ENCODE data around the gene FZD8. TPM values are rescaled to one million over a fixed set of nuclear protein-coding genes. Genes with fewer than 3 reads are reported as not detected.
A peak's percentile ranks its signal among the peaks of the same experiment; 100 is the strongest.

The FZD8 gene
- total RNA-seq, 4 donors from 2014 or later: 5.4 to 13.8 (median 11.2) TPM

GRCh38 chr10:35685402-35685801 lies 43.3 kb upstream of the FZD8 start:
- Histone ChIP-seq H3K4me3 (no peak overlapping the region), H3K27me3 (peaks cover 0 to 9% (median 0%) of the 10 kb centered on the region in 4 donors), H3K36me3 (no peaks in the 10 kb centered on the region), H3K9me3 (no peaks in the 10 kb centered on the region), H3K27ac (replicated peaks in 1 of 4) (no peak overlapping the region), H3K4me1 (no peaks in the 10 kb centered on the region)
- 92% methylated on average over 3 of the region's 3 CpGs for WGBS
- TF ChIP-seq EP300 (IDR thresholded peaks at IDR 0.05) (no peak), POLR2A (IDR thresholded peaks at IDR 0.05; ENCODE audit: low read depth) (no peak), POLR2AphosphoS5 (IDR thresholded peaks at IDR 0.05) (no peak)
- TF ChIP-seq, protein P1, sequence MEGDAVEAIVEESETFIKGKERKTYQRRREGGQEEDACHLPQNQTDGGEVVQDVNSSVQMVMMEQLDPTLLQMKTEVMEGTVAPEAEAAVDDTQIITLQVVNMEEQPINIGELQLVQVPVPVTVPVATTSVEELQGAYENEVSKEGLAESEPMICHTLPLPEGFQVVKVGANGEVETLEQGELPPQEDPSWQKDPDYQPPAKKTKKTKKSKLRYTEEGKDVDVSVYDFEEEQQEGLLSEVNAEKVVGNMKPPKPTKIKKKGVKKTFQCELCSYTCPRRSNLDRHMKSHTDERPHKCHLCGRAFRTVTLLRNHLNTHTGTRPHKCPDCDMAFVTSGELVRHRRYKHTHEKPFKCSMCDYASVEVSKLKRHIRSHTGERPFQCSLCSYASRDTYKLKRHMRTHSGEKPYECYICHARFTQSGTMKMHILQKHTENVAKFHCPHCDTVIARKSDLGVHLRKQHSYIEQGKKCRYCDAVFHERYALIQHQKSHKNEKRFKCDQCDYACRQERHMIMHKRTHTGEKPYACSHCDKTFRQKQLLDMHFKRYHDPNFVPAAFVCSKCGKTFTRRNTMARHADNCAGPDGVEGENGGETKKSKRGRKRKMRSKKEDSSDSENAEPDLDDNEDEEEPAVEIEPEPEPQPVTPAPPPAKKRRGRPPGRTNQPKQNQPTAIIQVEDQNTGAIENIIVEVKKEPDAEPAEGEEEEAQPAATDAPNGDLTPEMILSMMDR (IDR thresholded peaks at IDR 0.05): no peak
- no peak for DNase-seq (ENCODE audit: extremely low spot score)
- intact Hi-C loops (cut with DNase I): no loop called here

DNA sequence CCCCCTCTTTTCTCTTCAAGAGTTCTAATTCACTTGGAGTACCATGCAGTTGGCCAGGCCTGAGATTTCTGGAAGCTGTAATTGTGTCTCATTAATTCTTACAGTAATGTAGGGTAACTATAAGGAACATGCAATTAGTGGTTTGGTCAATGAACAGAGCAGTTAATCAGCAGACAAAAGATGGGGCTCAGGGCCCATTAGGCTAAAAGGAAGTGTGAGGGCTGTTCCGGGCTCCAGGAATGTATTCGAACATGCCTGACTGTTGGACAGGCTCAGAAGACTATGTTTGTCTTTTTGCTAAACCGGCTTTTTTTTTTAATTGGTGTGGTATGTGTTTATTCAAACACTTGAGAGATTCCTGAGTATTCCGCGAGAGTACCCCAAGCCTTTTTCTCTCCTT lies 42.5 kb upstream of the FZD8 start:
- DNase-seq (ENCODE audit: extremely low spot score): no peak
- WGBS: 92% methylated on average over 5 of the region's 5 CpGs
- Histone ChIP-seq H3K27me3 (peaks cover 0 to 9% (median 0%) of the 10 kb centered on the region in 4 donors), H3K27ac (replicated peaks in 1 of 4) (no peak overlapping the region), H3K4me3 (no peak overlapping the region), H3K36me3 (no peaks in the 10 kb centered on the region), H3K9me3 (no peaks in the 10 kb centered on the region), H3K4me1 (no peaks in the 10 kb centered on the region)
- TF ChIP-seq, protein P1 (IDR thresholded peaks at IDR 0.05): no peak
- TF ChIP-seq POLR2A (IDR thresholded peaks at IDR 0.05; ENCODE audit: low read depth) (no peak), POLR2AphosphoS5 (IDR thresholded peaks at IDR 0.05) (no peak), EP300 (IDR thresholded peaks at IDR 0.05) (no peak)
- intact Hi-C loops (cut with DNase I): no loop called here

GRCh38 chr10:35675846-35676245 lies 33.8 kb upstream of the FZD8 start:
- intact Hi-C loops (cut with DNase I): no loop called here
- Histone ChIP-seq H3K36me3 (no peaks in the 10 kb centered on the region), H3K27ac (replicated peaks in 1 of 4) (no peak overlapping the region), H3K27me3 (no peaks in the 10 kb centered on the region), H3K4me3 (no peak overlapping the region), H3K4me1 (no peaks in the 10 kb centered on the region), H3K9me3 (no peaks in the 10 kb centered on the region)
- TF ChIP-seq POLR2A (IDR thresholded peaks at IDR 0.05; ENCODE audit: low read depth) (no peak), POLR2AphosphoS5 (IDR thresholded peaks at IDR 0.05) (no peak), EP300 (IDR thresholded peaks at IDR 0.05) (no peak)
- TF ChIP-seq, protein P1 (IDR thresholded peaks at IDR 0.05): no peak
- peak; percentile 1 for DNase-seq (ENCODE audit: extremely low spot score)
- 50% methylated on average over 1 of the region's 1 CpG for WGBS

DNA sequence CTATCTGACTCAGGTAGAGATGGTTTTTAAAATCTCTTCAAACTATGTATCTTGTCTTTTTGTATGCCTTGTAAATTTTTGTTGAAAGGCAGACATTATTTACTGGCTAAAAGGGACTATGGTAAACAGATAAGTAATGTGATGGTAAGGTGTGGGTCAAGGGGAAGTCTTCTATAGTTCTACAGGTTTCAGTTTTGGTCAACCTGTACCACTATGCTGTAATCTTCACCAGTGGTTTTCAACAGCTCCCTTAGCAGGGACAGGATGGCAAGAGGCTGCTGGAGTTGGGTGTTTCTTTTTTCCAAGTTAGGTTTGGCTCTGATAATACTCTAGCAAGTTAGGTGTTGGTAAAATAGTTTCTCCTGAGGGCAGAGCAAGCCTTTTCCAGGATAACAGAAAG lies 32.7 kb upstream of the FZD8 start:
- intact Hi-C loops (cut with DNase I): no loop called here
- TF ChIP-seq EP300 (IDR thresholded peaks at IDR 0.05): no peak

GRCh38 chr10:35668865-35669650 lies 27.0 kb upstream of the FZD8 start:
- peak; percentile 77 for DNase-seq (ENCODE audit: extremely low spot score)
- Histone ChIP-seq H3K27ac (replicated peaks in 1 of 4) (no peak overlapping the region), H3K9me3 (no peaks in the 10 kb centered on the region), H3K27me3 (no peaks in the 10 kb centered on the region), H3K4me1 (no peaks in the 10 kb centered on the region), H3K36me3 (no peaks in the 10 kb centered on the region), H3K4me3 (no peak overlapping the region)
- intact Hi-C loops (cut with DNase I): no loop called here
- 85% methylated on average over 12 of the region's 13 CpGs for WGBS
- no peak for TF ChIP-seq POLR2A (IDR thresholded peaks at IDR 0.05; ENCODE audit: low read depth)
- TF ChIP-seq EP300 (IDR thresholded peaks at IDR 0.05): no peak

More for the DNA sequence above, 32.7 kb upstream of the FZD8 start:
- Histone ChIP-seq H3K27ac (replicated peaks in 1 of 4) (no peak overlapping the region), H3K27me3 (no peaks in the 10 kb centered on the region), H3K4me3 (no peak overlapping the region), H3K4me1 (no peaks in the 10 kb centered on the region), H3K36me3 (no peaks in the 10 kb centered on the region), H3K9me3 (no peaks in the 10 kb centered on the region)
- peak; percentile 5 for DNase-seq (ENCODE audit: extremely low spot score)
